ENCODE measurements around the gene DAP. TPM values are rescaled to one million over a fixed set of nuclear protein-coding genes. Genes with fewer than 3 reads are reported as not detected.

Gene DAP
- total RNA-seq, 1 donor from 2014 or later: 38.5 TPM

DNA sequence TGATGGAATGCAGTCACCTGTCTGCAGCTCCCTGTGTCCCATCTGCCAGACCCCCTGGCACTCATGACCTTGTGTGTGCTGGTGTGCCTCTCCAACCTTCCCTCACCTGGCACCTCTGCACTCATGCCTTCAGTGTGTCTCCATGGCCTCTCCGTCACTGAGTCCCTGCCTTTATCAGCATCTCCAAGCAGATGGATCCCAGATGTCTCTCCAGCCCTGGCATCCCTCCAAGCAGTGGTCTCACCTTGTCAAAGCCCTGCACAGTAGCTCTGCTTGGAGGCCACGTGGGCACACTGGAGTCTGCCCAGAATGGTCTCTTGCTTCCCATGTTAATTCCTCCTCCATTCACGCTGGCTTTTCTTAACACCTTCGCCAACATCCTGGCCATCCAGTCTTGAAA, 84.8 kb downstream of the DAP start:
- Mint-ChIP-seq H3K4me3 (ENCODE audit: unreplicated experiment) (no peak overlapping the region), H3K27me3 (ENCODE audit: unreplicated experiment) (peaks cover 5% of the 10 kb centered on the region), H3K36me3 (ENCODE audit: unreplicated experiment) (peaks cover 21% of the 10 kb centered on the region), H3K9me3 (ENCODE audit: unreplicated experiment) (peaks cover 8% of the 10 kb centered on the region), H3K27ac (ENCODE audit: unreplicated experiment) (no peak overlapping the region), H3K4me1 (ENCODE audit: low read depth, unreplicated experiment) (peaks cover 8% of the 10 kb centered on the region)
- DNase-seq: no peak
- TF ChIP-seq, protein P1, sequence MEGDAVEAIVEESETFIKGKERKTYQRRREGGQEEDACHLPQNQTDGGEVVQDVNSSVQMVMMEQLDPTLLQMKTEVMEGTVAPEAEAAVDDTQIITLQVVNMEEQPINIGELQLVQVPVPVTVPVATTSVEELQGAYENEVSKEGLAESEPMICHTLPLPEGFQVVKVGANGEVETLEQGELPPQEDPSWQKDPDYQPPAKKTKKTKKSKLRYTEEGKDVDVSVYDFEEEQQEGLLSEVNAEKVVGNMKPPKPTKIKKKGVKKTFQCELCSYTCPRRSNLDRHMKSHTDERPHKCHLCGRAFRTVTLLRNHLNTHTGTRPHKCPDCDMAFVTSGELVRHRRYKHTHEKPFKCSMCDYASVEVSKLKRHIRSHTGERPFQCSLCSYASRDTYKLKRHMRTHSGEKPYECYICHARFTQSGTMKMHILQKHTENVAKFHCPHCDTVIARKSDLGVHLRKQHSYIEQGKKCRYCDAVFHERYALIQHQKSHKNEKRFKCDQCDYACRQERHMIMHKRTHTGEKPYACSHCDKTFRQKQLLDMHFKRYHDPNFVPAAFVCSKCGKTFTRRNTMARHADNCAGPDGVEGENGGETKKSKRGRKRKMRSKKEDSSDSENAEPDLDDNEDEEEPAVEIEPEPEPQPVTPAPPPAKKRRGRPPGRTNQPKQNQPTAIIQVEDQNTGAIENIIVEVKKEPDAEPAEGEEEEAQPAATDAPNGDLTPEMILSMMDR (IDR thresholded peaks at IDR 0.05; ENCODE audit: partially characterized antibody, unreplicated experiment): no peak

DNA sequence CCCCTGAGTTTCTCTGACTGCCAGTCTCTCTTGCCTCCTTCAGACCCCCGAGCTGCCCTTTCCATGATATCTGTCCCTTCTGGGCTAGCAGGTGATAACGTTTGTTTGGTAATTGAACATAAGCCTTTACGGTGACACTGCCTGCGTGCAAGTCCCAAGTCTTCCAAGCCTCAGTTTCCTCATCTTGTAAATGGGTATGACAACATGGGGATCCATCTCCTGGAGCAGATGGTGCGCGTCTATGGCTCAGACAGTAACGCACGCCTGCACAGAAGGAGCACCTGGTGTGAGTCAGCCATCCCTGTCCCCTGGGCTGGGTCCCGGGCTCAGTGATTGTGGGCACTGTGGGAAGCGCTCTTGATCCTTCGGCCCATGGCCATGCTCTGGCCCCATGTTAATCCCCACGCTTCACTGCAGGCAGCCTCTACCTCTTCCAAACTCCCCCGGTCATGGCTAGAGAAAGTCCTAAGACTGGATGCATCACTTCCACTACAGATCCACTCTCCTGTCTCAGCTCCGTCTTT, 85.8 kb downstream of the DAP start:
- H3K27ac Mint-ChIP-seq (ENCODE audit: unreplicated experiment): no peak overlapping the region
- DNase-seq: no peak

DNA sequence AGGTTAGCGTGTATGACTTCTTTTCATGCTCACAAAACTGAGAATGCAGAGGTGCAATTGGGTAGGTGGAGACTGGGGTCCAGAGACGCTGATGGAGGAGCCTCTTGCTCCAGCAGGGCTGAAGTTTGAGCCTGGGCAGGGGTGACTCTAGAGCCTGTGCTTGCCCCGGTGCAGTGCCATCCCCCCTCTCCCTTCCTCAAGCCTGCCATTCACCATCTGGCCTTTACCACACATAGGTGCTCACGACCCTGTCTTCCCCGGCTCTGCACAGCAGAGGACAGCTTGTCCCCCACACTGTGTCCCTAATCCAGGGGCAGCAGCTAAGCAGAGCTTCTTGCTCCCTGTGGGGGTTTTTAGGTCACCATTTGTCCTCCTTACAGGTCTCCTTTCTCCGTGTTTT, 86.5 kb downstream of the DAP start:
- Mint-ChIP-seq H3K4me3 (ENCODE audit: unreplicated experiment) (no peak overlapping the region), H3K4me1 (ENCODE audit: low read depth, unreplicated experiment) (peaks cover 8% of the 10 kb centered on the region), H3K27me3 (ENCODE audit: unreplicated experiment) (peaks cover 5% of the 10 kb centered on the region), H3K9me3 (ENCODE audit: unreplicated experiment) (peaks cover 5% of the 10 kb centered on the region), H3K36me3 (ENCODE audit: unreplicated experiment) (peaks cover 21% of the 10 kb centered on the region), H3K27ac (ENCODE audit: unreplicated experiment) (no peak overlapping the region)
- no peak for DNase-seq
- TF ChIP-seq, protein P1 (IDR thresholded peaks at IDR 0.05; ENCODE audit: partially characterized antibody, unreplicated experiment): no peak

More for the DNA sequence above, 85.8 kb downstream of the DAP start:
- TF ChIP-seq, protein P1 (IDR thresholded peaks at IDR 0.05; ENCODE audit: partially characterized antibody, unreplicated experiment): no peak
- no peak overlapping the region for H3K4me3 Mint-ChIP-seq (ENCODE audit: unreplicated experiment)
- peaks cover 5% of the 10 kb centered on the region for H3K27me3 Mint-ChIP-seq (ENCODE audit: unreplicated experiment)
- peaks cover 21% of the 10 kb centered on the region for H3K36me3 Mint-ChIP-seq (ENCODE audit: unreplicated experiment)
- peaks cover 8% of the 10 kb centered on the region for H3K4me1 Mint-ChIP-seq (ENCODE audit: low read depth, unreplicated experiment)
- peaks cover 6% of the 10 kb centered on the region for H3K9me3 Mint-ChIP-seq (ENCODE audit: unreplicated experiment)

- peaks cover 21% of the 10 kb centered on the region for H3K36me3 Mint-ChIP-seq (ENCODE audit: unreplicated experiment)
- H3K27ac Mint-ChIP-seq (ENCODE audit: unreplicated experiment): no peak overlapping the region
- TF ChIP-seq, protein P1 (IDR thresholded peaks at IDR 0.05; ENCODE audit: partially characterized antibody, unreplicated experiment): no peak
- H3K4me3 Mint-ChIP-seq (ENCODE audit: unreplicated experiment): no peak overlapping the region
- DNase-seq: no peak
- peaks cover 8% of the 10 kb centered on the region for H3K4me1 Mint-ChIP-seq (ENCODE audit: low read depth, unreplicated experiment)
- H3K27me3 Mint-ChIP-seq (ENCODE audit: unreplicated experiment): peaks cover 5% of the 10 kb centered on the region
- H3K9me3 Mint-ChIP-seq (ENCODE audit: unreplicated experiment): peaks cover 5% of the 10 kb centered on the region
These were observed 86.9 kb downstream of the DAP start for GRCh38 chr5:10674096-10674495.

GRCh38 chr5:10673407-10673806, 87.6 kb downstream of the DAP start:
- Mint-ChIP-seq H3K4me1 (ENCODE audit: low read depth, unreplicated experiment) (peaks cover 8% of the 10 kb centered on the region), H3K27me3 (ENCODE audit: unreplicated experiment) (peaks cover 5% of the 10 kb centered on the region), H3K27ac (ENCODE audit: unreplicated experiment) (no peak overlapping the region), H3K36me3 (ENCODE audit: unreplicated experiment) (peaks cover 21% of the 10 kb centered on the region), H3K9me3 (ENCODE audit: unreplicated experiment) (peaks cover 5% of the 10 kb centered on the region), H3K4me3 (ENCODE audit: unreplicated experiment) (no peak overlapping the region)
- no peak for DNase-seq
- TF ChIP-seq, protein P1 (IDR thresholded peaks at IDR 0.05; ENCODE audit: partially characterized antibody, unreplicated experiment): no peak
